ENCODE results near the gene CUX1. TPM values are rescaled to one million over a fixed set of nuclear protein-coding genes. Genes with fewer than 3 reads are reported as not detected.
A peak's percentile ranks its signal among the peaks of the same experiment; 100 is the strongest.
"Not testable (repeated sequence)": the region's sequence is repeated elsewhere in the genome, so short reads cannot be mapped to it uniquely, and the experiment has no call there.

The CUX1 gene
- total RNA-seq, 1 experiment from 2014 or later, result 39.6 TPM

GRCh38 chr7:101867265-101867664, 49.8 kb downstream of the CUX1 start:
- Histone ChIP-seq H3K4me2 (ENCODE audit: low read length) (no peak overlapping the region), H3K27ac (ENCODE audit: low read length) (no peak overlapping the region), H3K4me3 (ENCODE audit: low read length) (no peak overlapping the region), H3F3A (ENCODE audit: low read length, unreplicated experiment) (peaks cover 8% of the 10 kb centered on the region), H3K27me3 (ENCODE audit: low read length) (no peaks in the 10 kb centered on the region), H3K9me2 (replicated peaks; ENCODE audit: low read length) (no peaks in the 10 kb centered on the region), H3K9me3 (ENCODE audit: low read length) (no peaks in the 10 kb centered on the region), H3K79me2 (ENCODE audit: low read length) (peaks cover 94% of the 10 kb centered on the region), H3K9ac (ENCODE audit: low read length) (no peak overlapping the region), H4K20me1 (ENCODE audit: low read length) (no peaks in the 10 kb centered on the region), H3K36me3 (ENCODE audit: low read depth, low read length) (0 out of 2 replicates have a peak, but pooled peaks cover 3% of the 10 kb centered on the region), H2AFZ (ENCODE audit: low read length) (no peak overlapping the region), H3K4me1 (ENCODE audit: insufficient read depth, low read length) (peaks cover 24% of the 10 kb centered on the region)
- ATAC-seq, result no peak
- BruUV-seq (replicated peaks), result no TSS peak
- ChIA-PET CTCF (no interaction called here), POLR2A (ENCODE audit: unreplicated experiment) (no interaction called here)
- intact Hi-C loops (cut with micrococcal nuclease), result no loop called here
- TF ChIP-seq, protein P1, sequence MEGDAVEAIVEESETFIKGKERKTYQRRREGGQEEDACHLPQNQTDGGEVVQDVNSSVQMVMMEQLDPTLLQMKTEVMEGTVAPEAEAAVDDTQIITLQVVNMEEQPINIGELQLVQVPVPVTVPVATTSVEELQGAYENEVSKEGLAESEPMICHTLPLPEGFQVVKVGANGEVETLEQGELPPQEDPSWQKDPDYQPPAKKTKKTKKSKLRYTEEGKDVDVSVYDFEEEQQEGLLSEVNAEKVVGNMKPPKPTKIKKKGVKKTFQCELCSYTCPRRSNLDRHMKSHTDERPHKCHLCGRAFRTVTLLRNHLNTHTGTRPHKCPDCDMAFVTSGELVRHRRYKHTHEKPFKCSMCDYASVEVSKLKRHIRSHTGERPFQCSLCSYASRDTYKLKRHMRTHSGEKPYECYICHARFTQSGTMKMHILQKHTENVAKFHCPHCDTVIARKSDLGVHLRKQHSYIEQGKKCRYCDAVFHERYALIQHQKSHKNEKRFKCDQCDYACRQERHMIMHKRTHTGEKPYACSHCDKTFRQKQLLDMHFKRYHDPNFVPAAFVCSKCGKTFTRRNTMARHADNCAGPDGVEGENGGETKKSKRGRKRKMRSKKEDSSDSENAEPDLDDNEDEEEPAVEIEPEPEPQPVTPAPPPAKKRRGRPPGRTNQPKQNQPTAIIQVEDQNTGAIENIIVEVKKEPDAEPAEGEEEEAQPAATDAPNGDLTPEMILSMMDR (conservative IDR thresholded peaks at IDR 0.05; ENCODE audit: low read depth, low read length), result no peak
- TF ChIP-seq EZH2 (IDR thresholded peaks at IDR 0.05; ENCODE audit: low read length, unreplicated experiment) (no peak), EZH2phosphoT487 (IDR thresholded peaks at IDR 0.05; ENCODE audit: borderline replicate concordance, low read length) (no peak)
- DNase-seq, result no peak

DNA sequence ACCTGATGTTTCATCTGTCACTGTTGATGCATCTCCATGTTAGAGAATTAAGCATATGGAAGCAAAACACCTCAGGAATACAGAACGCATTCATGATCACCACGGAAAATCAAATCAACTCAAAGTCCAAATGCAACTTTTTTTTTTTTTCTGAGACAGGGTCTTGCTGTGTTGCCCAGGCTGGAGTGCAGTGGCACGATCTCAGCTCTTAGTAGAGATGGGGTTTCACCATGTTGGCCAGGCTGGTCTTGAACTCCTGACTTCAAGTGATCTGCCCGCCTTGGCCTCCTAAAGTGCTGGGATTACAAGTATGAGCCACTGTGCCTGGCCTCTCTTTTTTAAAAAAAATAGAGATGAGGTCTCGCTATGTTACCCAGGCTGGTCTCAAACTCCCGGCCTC, 50.3 kb downstream of the CUX1 start:
- H3K4me2 ChIP-seq (ENCODE audit: low read length); H3K9me2 ChIP-seq (replicated peaks; ENCODE audit: low read length); H3K27ac ChIP-seq (ENCODE audit: low read length); H2AFZ ChIP-seq (ENCODE audit: low read length); ATAC-seq; H3K9ac ChIP-seq (ENCODE audit: low read length); CTCF ChIA-PET; intact Hi-C loops (cut with micrococcal nuclease); H3K9me3 ChIP-seq (ENCODE audit: low read length); H3K36me3 ChIP-seq (ENCODE audit: low read depth, low read length); DNase-seq; H3K4me3 ChIP-seq (ENCODE audit: low read length); H4K20me1 ChIP-seq (ENCODE audit: low read length); BruUV-seq (replicated peaks); POLR2A ChIA-PET (ENCODE audit: unreplicated experiment); H3K27me3 ChIP-seq (ENCODE audit: low read length); H3F3A ChIP-seq (ENCODE audit: low read length, unreplicated experiment): not testable (repeated sequence)
- peaks cover 24% of the 10 kb centered on the region for H3K4me1 ChIP-seq (ENCODE audit: insufficient read depth, low read length)
- H3K79me2 ChIP-seq (ENCODE audit: low read length), result peaks cover 94% of the 10 kb centered on the region

DNA sequence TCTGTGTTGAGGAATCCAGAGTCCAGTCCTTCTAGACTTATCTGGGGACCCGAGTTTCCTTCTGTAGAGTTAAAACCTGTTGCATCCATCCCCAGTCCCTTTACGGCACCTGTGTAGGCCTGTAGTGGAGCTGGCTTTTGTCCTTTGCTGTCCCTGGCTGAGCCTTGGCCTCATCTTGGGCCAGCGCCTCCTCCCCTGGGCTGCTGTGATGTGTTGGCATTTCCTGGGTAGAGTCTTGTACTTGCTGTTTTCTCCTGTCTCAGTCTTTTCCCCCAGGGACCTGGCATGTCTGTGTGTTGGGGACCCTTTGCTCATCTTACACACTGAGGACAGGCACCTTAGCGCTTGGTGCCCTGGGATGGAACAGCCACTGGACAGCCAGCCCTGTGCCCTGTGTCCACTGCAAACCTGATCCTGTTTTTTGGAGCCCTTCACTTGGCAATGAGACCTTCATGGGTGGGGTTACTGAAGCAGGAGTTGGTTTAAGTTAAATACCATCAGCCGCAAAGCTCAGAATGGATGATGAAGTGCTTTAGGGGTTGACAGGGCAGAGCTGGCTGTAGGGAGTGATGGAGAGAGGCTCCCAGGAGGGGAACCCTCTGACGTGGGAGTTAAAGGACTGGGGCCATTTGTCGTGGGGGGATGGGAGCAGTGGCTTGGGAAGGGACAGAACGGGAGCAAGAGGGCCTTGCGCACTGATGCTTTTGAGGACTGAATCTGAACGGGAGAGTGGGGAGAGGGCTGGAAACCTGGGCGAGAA, 50.9 kb downstream of the CUX1 start:
- Histone ChIP-seq H3K9me2 (replicated peaks; ENCODE audit: low read length) (no peaks in the 10 kb centered on the region), H3F3A (ENCODE audit: low read length, unreplicated experiment) (peaks cover 8% of the 10 kb centered on the region), H3K9me3 (ENCODE audit: low read length) (no peaks in the 10 kb centered on the region), H4K20me1 (ENCODE audit: low read length) (no peaks in the 10 kb centered on the region), H3K27me3 (ENCODE audit: low read length) (no peaks in the 10 kb centered on the region), H3K9ac (ENCODE audit: low read length) (no peak overlapping the region), H3K79me2 (ENCODE audit: low read length) (peaks cover 94% of the 10 kb centered on the region), H3K27ac (ENCODE audit: low read length) (0 out of 2 replicates have a peak overlapping the region, but pooled peaks have one; percentile 97), H3K4me3 (ENCODE audit: low read length) (no peak overlapping the region), H3K36me3 (ENCODE audit: low read depth, low read length) (0 out of 2 replicates have a peak, but pooled peaks cover 3% of the 10 kb centered on the region), H2AFZ (ENCODE audit: low read length) (no peak overlapping the region), H3K4me1 (ENCODE audit: insufficient read depth, low read length) (peaks cover 24% of the 10 kb centered on the region), H3K4me2 (ENCODE audit: low read length) (no peak overlapping the region)
- POLR2A ChIA-PET (ENCODE audit: unreplicated experiment), result no interaction called here
- ATAC-seq, result no peak
- intact Hi-C loops (cut with micrococcal nuclease), result no loop called here
- CTCF ChIA-PET, result no interaction called here
- TF ChIP-seq, protein P1 (conservative IDR thresholded peaks at IDR 0.05; ENCODE audit: low read depth, low read length), result no peak
- no peak for TF ChIP-seq EZH2 (IDR thresholded peaks at IDR 0.05; ENCODE audit: low read length, unreplicated experiment)
- TF ChIP-seq EZH2phosphoT487 (IDR thresholded peaks at IDR 0.05; ENCODE audit: borderline replicate concordance, low read length), result no peak
- no TSS peak for BruUV-seq (replicated peaks)
- no peak for DNase-seq
